ENCODE results near the gene SCYGR2. TPM values are rescaled to one million over a fixed set of nuclear protein-coding genes. Genes with fewer than 3 reads are reported as not detected.

SCYGR2 gene
- total RNA-seq, 1 donor from 2014 or later: not detected

GRCh38 chr2:227568852-227569169 is 29.9 kb upstream of the SCYGR2 start:
- no peak for TF ChIP-seq POLR2AphosphoS5 (IDR thresholded peaks at IDR 0.05; ENCODE audit: insufficient read depth in 1 of 2, low read depth in 1 of 2)
- TF ChIP-seq POLR2A (IDR thresholded peaks at IDR 0.05): no peak
- no peak for TF ChIP-seq CTCF (IDR thresholded peaks at IDR 0.05)
- no peak overlapping the region for H3K27ac ChIP-seq
- no peak overlapping the region for H3K4me3 ChIP-seq
- H3K9me3 ChIP-seq: no peaks in the 10 kb centered on the region
- intact Hi-C loops (cut with DNase I): no loop called here
- H3K4me1 ChIP-seq: no peaks in the 10 kb centered on the region
- H3K36me3 ChIP-seq: no peaks in the 10 kb centered on the region
- no peak for DNase-seq (ENCODE audit: extremely low spot score in 2 of 2)
- H3K27me3 ChIP-seq: no peaks in the 10 kb centered on the region

DNA sequence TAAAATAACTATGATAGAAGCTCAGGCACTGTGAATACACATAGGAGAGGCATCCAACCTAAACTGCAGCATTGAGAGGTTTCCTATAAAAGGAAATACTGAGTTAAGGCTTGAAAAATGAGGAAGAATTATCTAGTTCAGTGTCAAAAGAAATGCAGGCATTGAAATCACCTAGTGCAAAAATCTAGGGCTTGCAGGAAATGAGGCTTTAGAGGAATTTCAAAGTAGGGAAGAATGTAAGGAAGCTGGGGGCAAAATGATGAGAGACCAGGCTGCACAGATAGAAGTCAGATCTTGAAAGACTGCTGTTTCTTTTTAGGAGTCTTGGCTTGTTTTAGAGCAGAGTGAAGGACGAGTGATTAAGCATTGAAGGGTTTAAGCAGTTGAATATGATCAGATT is 28.1 kb upstream of the SCYGR2 start:
- no peaks in the 10 kb centered on the region for H3K9me3 ChIP-seq
- H3K4me3 ChIP-seq: no peak overlapping the region
- no peak for DNase-seq (ENCODE audit: extremely low spot score in 2 of 2)
- no peaks in the 10 kb centered on the region for H3K4me1 ChIP-seq
- H3K27ac ChIP-seq: no peak overlapping the region
- no peaks in the 10 kb centered on the region for H3K27me3 ChIP-seq
- no peaks in the 10 kb centered on the region for H3K36me3 ChIP-seq
- TF ChIP-seq POLR2AphosphoS5 (IDR thresholded peaks at IDR 0.05; ENCODE audit: insufficient read depth in 1 of 2, low read depth in 1 of 2): no peak
- no peak for TF ChIP-seq CTCF (IDR thresholded peaks at IDR 0.05)
- TF ChIP-seq POLR2A (IDR thresholded peaks at IDR 0.05): no peak
- intact Hi-C loops (cut with DNase I): no loop called here

DNA sequence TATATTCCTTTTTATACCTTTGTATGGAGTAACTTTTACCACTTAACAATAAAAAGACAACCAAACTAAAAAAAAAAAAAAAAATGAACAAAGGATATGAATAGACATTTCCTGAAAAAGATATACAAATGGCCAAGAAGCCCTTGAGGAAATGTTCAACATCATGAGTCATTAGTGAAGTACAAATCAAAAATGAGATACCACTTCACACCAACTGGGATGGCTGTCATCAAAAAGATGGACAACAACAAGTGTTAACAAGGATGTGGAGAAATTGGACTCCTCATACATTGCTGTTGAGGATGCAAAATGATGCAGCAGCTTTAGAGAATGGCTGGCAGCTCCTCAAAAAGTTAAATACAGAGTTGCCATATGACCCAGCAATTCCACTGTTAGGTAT is 22.6 kb upstream of the SCYGR2 start:
- Histone ChIP-seq H3K27ac (no peak overlapping the region), H3K4me1 (no peaks in the 10 kb centered on the region), H3K4me3 (no peak overlapping the region), H3K9me3 (no peaks in the 10 kb centered on the region), H3K36me3 (no peaks in the 10 kb centered on the region), H3K27me3 (no peaks in the 10 kb centered on the region)
- TF ChIP-seq POLR2AphosphoS5 (IDR thresholded peaks at IDR 0.05; ENCODE audit: insufficient read depth in 1 of 2, low read depth in 1 of 2) (no peak), POLR2A (IDR thresholded peaks at IDR 0.05) (no peak), CTCF (IDR thresholded peaks at IDR 0.05) (no peak)
- intact Hi-C loops (cut with DNase I): no loop called here
- DNase-seq (ENCODE audit: extremely low spot score in 2 of 2): no peak

DNA sequence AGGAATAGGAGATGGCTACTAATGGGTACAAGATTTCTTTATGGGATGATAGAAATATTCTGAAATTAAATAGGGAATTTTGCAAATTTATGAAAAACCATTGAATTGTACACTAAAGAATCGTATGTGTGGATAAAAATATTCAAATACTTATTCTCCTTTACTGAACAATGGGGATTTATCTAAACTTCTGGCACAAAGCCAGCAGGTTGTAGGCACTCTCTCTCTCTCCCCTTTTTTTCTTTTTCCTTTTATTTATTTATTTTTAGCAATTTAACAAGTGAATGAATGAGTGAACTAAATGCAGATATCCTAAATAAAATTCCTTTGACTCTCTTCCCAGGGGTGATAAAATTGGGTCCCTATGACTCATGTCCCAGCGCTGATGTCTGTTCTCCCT is 21.9 kb upstream of the SCYGR2 start:
- DNase-seq (ENCODE audit: extremely low spot score in 2 of 2): no peak
- Histone ChIP-seq H3K4me3 (no peak overlapping the region), H3K27ac (no peak overlapping the region), H3K9me3 (no peaks in the 10 kb centered on the region), H3K4me1 (no peaks in the 10 kb centered on the region), H3K27me3 (no peaks in the 10 kb centered on the region), H3K36me3 (no peaks in the 10 kb centered on the region)
- intact Hi-C loops (cut with DNase I): no loop called here
- TF ChIP-seq POLR2AphosphoS5 (IDR thresholded peaks at IDR 0.05; ENCODE audit: insufficient read depth in 1 of 2, low read depth in 1 of 2): no peak

DNA sequence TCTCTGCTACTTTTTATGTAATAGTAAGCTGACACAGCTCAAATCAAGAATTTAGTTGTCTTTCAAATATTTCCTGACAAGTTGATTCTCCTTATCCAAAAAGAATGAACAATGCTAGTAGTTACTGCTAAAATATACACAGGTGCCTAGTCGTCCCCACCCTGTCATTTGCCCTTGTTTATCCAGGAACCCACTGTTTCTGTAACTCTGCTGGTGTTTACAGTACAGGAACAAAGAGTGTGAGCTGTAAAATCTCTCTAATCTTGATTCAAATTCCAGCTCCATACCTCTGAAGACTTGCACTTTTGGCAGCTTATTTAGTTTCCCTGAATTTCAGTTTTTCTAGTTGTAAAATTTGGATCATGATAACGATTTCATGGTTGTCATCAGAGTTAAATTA is 21.1 kb upstream of the SCYGR2 start:
- no peaks in the 10 kb centered on the region for H3K9me3 ChIP-seq

More for the DNA sequence above, 21.1 kb upstream of the SCYGR2 start:
- H3K36me3 ChIP-seq: no peaks in the 10 kb centered on the region
- intact Hi-C loops (cut with DNase I): no loop called here
- TF ChIP-seq POLR2AphosphoS5 (IDR thresholded peaks at IDR 0.05; ENCODE audit: insufficient read depth in 1 of 2, low read depth in 1 of 2) (no peak), POLR2A (IDR thresholded peaks at IDR 0.05) (no peak), CTCF (IDR thresholded peaks at IDR 0.05) (no peak)
- H3K27ac ChIP-seq: no peak overlapping the region
- DNase-seq (ENCODE audit: extremely low spot score in 2 of 2): no peak
- no peaks in the 10 kb centered on the region for H3K4me1 ChIP-seq
- H3K27me3 ChIP-seq: no peaks in the 10 kb centered on the region
- H3K4me3 ChIP-seq: no peak overlapping the region

All from vagina (tissue), 2 donors.